Body of pancreas (tissue), 4 donors: ENCODE measurements around the gene F2.

Experiments used
- POLR2A ChIP-seq, 3 donors: fragments of 450-650 bp; IDR thresholded peaks; one replicate each; pipeline ENCODE4 v1.6.1; 2016; ENCODE audit warnings: antibody characterized with exemption in 3 of 3, mild to moderate bottlenecking in 2 of 3
- TF ChIP-seq, protein P1 (sequence below), 7 experiments: fragments of 450-650 bp in 4 of 7; fragments of 200-600 bp in 3 of 7; sonication (generic) in 3 of 7; IDR thresholded peaks; one replicate each; pipeline ENCODE4 v1.5.1; 2016 to 2019; ENCODE audit warnings: antibody characterized with exemption in 7 of 7

DNA sequence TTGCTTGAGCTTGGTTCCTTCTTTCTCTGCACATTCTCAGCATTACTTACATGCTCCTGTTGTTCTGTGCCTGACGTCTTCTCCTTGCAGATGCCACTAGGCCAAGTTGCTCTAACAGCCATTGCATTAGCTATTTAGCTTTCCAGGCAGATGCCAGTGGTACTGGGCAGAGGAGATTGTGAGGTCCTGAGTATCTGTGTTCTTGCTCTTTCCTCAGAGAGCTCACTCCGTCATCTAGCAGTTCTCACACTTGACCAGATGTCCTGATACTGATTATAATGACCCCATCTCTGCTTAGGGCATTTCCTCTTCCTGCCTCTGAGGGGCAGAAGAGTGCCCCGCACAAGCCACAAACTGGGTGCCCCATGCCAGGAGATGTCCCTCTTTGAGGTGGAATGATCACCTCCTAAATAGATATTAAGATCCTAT, 49.3 kb upstream of the F2 start:
- TF ChIP-seq, protein P1, sequence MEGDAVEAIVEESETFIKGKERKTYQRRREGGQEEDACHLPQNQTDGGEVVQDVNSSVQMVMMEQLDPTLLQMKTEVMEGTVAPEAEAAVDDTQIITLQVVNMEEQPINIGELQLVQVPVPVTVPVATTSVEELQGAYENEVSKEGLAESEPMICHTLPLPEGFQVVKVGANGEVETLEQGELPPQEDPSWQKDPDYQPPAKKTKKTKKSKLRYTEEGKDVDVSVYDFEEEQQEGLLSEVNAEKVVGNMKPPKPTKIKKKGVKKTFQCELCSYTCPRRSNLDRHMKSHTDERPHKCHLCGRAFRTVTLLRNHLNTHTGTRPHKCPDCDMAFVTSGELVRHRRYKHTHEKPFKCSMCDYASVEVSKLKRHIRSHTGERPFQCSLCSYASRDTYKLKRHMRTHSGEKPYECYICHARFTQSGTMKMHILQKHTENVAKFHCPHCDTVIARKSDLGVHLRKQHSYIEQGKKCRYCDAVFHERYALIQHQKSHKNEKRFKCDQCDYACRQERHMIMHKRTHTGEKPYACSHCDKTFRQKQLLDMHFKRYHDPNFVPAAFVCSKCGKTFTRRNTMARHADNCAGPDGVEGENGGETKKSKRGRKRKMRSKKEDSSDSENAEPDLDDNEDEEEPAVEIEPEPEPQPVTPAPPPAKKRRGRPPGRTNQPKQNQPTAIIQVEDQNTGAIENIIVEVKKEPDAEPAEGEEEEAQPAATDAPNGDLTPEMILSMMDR (IDR thresholded peaks at IDR 0.05) = peak in 3 of 7 experiments; percentile 5 to 16 (median 10)
- no peak for TF ChIP-seq POLR2A (IDR thresholded peaks at IDR 0.05)
